Epithelial cell of esophagus (primary cell): Measurements from ENCODE around the gene GDF10.

ENCODE experiments used
- DNase-seq: peaks from one replicate; pipeline ENCODE4 v3.0.0; 2010; ENCODE audit warnings: low read depth
- H3K4me3 ChIP-seq: 2 replicates; pipeline ENCODE4 v1.5.1; 2011; ENCODE audit warnings: mild to moderate bottlenecking, low read length, control low read depth
- TF ChIP-seq, protein P1 (sequence below): IDR thresholded peaks from 2 replicates; pipeline ENCODE4 v1.5.1; 2011; ENCODE audit warnings: low read depth, mild to moderate bottlenecking, low read length, control low read depth, inconsistent platforms; ENCODE audit not compliant: insufficient read depth; ENCODE audit errors: missing control alignments

Gene GDF10

DNA sequence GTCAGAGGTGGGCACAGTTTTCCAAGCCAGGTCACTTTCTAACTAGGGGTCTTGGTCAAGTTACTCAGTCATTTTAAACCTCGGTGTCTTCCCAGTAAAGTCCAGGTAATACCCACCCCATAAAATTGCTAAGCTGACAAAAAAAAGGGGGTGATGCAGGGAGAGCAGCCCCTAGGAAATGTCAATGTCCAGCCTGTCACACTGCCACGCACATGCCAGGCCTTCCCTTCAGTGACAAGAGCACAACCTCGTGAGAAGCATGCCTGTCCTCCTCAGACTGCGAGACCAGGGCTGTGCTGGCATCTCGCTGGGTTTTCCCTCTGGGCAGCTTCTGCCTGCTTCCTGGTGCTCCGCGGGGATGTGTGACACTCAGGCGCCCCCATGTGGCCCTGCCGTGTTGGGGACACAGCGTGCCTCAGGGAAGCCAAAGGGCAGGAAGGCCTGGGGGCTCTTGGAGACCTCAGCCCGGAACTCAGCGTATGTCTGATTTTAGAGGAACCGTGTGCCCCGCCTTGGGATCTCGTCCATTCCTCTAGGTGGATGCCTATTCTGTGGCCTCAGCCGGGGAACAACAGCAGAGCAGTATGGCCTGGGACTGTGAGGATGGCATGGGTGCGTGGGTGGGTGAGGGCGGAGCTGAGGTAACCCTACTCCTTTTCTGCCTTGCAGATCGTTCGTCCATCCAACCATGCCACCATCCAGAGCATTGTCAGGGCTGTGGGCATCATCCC is 12.1 kb downstream of the GDF10 start:
- TF ChIP-seq, protein P1, sequence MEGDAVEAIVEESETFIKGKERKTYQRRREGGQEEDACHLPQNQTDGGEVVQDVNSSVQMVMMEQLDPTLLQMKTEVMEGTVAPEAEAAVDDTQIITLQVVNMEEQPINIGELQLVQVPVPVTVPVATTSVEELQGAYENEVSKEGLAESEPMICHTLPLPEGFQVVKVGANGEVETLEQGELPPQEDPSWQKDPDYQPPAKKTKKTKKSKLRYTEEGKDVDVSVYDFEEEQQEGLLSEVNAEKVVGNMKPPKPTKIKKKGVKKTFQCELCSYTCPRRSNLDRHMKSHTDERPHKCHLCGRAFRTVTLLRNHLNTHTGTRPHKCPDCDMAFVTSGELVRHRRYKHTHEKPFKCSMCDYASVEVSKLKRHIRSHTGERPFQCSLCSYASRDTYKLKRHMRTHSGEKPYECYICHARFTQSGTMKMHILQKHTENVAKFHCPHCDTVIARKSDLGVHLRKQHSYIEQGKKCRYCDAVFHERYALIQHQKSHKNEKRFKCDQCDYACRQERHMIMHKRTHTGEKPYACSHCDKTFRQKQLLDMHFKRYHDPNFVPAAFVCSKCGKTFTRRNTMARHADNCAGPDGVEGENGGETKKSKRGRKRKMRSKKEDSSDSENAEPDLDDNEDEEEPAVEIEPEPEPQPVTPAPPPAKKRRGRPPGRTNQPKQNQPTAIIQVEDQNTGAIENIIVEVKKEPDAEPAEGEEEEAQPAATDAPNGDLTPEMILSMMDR = peak; percentile 87
- H3K4me3 ChIP-seq = no peak overlapping the region

GRCh38 chr10:47312663-47312995 is 12.6 kb downstream of the GDF10 start:
- TF ChIP-seq, protein P1 = no peak
- DNase-seq = no peak
- no peak overlapping the region for H3K4me3 ChIP-seq

More for the DNA sequence above, 12.1 kb downstream of the GDF10 start:
- DNase-seq = peak; percentile 75

GRCh38 chr10:47314416-47314970 is 14.5 kb downstream of the GDF10 start:
- TF ChIP-seq, protein P1 = no peak
- no peak overlapping the region for H3K4me3 ChIP-seq

DNA sequence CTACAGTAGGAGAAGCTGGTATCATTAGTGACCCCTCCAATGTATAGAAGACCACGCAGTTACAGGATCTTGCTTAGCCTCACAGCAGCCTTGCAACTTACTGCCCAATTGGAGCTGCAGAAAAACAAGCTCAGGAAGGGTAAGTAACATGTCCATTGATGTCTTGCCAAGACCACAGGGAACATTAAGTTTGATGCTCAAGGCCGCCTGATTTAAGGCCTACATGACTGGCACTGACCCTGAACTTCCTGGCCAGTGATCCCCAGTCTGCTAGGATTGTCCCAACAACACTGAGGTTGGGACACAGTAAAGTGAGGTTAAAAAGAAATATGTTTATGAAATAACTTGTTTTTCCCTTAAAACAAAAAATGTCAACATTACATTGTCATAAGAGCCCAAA is 15.4 kb downstream of the GDF10 start:
- TF ChIP-seq, protein P1 = no peak
- DNase-seq = no peak
- no peak overlapping the region for H3K4me3 ChIP-seq

More at GRCh38 chr10:47314416-47314970, 14.5 kb downstream of the GDF10 start:
- DNase-seq = no peak

DNA sequence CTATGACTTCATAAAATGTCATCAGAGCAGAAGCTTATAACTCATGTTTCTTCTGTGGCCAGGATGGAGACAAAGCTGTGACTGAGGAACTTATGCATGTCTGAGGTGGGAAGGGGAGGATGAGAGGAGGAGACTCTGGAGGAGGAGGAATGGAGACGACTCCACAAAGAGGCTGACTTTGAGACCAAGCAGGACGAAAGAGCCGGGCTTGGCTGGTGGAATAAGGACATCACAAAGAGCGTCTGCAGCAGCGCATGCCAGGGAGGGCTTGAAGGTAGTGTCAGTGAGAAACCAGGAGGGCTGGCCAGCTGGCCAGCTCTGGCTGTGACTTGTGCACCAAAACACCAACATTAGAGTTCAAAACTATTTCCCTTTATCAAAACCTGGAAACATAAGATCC is 16.1 kb downstream of the GDF10 start:
- DNase-seq = no peak
- TF ChIP-seq, protein P1 = no peak
- no peak overlapping the region for H3K4me3 ChIP-seq

- DNase-seq = no peak
Measured at GRCh38 chr10:47317251-47317650, 17.3 kb downstream of the GDF10 start.

More at GRCh38 chr10:47317251-47317650, 17.3 kb downstream of the GDF10 start:
- no peak overlapping the region for H3K4me3 ChIP-seq
- TF ChIP-seq, protein P1 = no peak
